ENCODE data around the gene OR6K3.

The OR6K3 gene

GRCh38 chr1:158686111-158687009 lies 34.2 kb downstream of the OR6K3 start, which contains the start of gene SPTA1:
SPTA1 (minus strand) TSS chr1:158686715; CDS start chr1:158686517, 198 bp downstream.
- no peak for DNase-seq

GRCh38 chr1:158685085-158685484 lies 35.4 kb downstream of the OR6K3 start:
- no peak for DNase-seq

GRCh38 chr1:158681606-158682005 lies 38.9 kb downstream of the OR6K3 start:
- DNase-seq, result no peak

GRCh38 chr1:158679289-158679688 lies 41.2 kb downstream of the OR6K3 start:
- no peak for DNase-seq

- no peak for DNase-seq
Observed at GRCh38 chr1:158675563-158676323, 44.8 kb downstream of the OR6K3 start.

- no peak for DNase-seq
Observed at GRCh38 chr1:158674302-158674701, 46.2 kb downstream of the OR6K3 start.

Measured in NCI-H146 (cell line).